Measurements from ENCODE around the gene NDUFA13.

The NDUFA13 gene

GRCh38 chr19:19513682-19514081 lies 2.3 kb upstream of the NDUFA13 start:
- no peak for DNase-seq

GRCh38 chr19:19514215-19514657 lies 1.8 kb upstream of the NDUFA13 start:
- peak; percentile 37 for DNase-seq

GRCh38 chr19:19514881-19515641 lies 964 bp upstream of the NDUFA13 start, which contains the start of gene TSSK6:
Gene TSSK6 (minus strand): TSS chr19:19515548. CDS start chr19:19515427, 121 bp downstream.
- DNase-seq, result no peak

- DNase-seq, result no peak
Measured at GRCh38 chr19:19517235-19517619, 1.2 kb downstream of the NDUFA13 start.

- DNase-seq, result no peak
Measured at GRCh38 chr19:19520989-19521388, 5.0 kb downstream of the NDUFA13 start.

GRCh38 chr19:19523177-19523576 lies 7.2 kb downstream of the NDUFA13 start:
- no peak for DNase-seq

- DNase-seq, result no peak
Measured at GRCh38 chr19:19524053-19524452, 8.0 kb downstream of the NDUFA13 start.

GRCh38 chr19:19525611-19526380 lies 9.8 kb downstream of the NDUFA13 start:
- no peak for DNase-seq

- DNase-seq, result no peak
Measured at GRCh38 chr19:19526581-19527370, 10.8 kb downstream of the NDUFA13 start.

GRCh38 chr19:19527371-19527656 lies 11.3 kb downstream of the NDUFA13 start:
- no peak for DNase-seq

GRCh38 chr19:19527674-19528625 lies 11.9 kb downstream of the NDUFA13 start:
- no peak for DNase-seq

- no peak for DNase-seq
Measured at GRCh38 chr19:19528721-19529490, 12.9 kb downstream of the NDUFA13 start, which contains the start of gene YJEFN3. Gene YJEFN3 (plus strand): TSS chr19:19528911. CDS start chr19:19528933, 22 bp downstream.

- no peak for DNase-seq
Measured at GRCh38 chr19:19529783-19530422, 13.9 kb downstream of the NDUFA13 start.

- no peak for DNase-seq
Measured at GRCh38 chr19:19530423-19530804, 14.4 kb downstream of the NDUFA13 start.

- DNase-seq, result no peak
Measured at GRCh38 chr19:19530889-19531288, 14.9 kb downstream of the NDUFA13 start.

- DNase-seq, result peak; percentile 89
Measured at GRCh38 chr19:19531951-19532805, 16.2 kb downstream of the NDUFA13 start.

GRCh38 chr19:19532806-19533701 lies 17.0 kb downstream of the NDUFA13 start:
- DNase-seq, result no peak

- no peak for DNase-seq
Measured at GRCh38 chr19:19533841-19534240, 17.8 kb downstream of the NDUFA13 start.

Measured in stimulated activated CD4-positive, alpha-beta T cell treated with anti-CD3 and anti-CD28 coated beads, Interleukin-15, amount 100 ng/mL, for 24 hours (primary cell).